Fibroblast of mammary gland (primary cell): ENCODE data around the gene TPSG1.

Source experiments
- DNase-seq: peaks from one replicate; pipeline ENCODE4 v3.0.0-alpha.2; 2010; ENCODE audit warnings: low read depth
- H3K4me3 ChIP-seq: 2 replicates; pipeline ENCODE4 v1.5.1; 2011; ENCODE audit warnings: low read depth, mild to moderate bottlenecking, low read length, moderate library complexity; ENCODE audit not compliant: control insufficient read depth
- CTCF ChIP-seq: conservative IDR thresholded peaks from 2 replicates; pipeline ENCODE4 v1.5.1; 2011; ENCODE audit warnings: low read depth, low read length, inconsistent platforms; ENCODE audit not compliant: control insufficient read depth, insufficient read depth

The TPSG1 gene

GRCh38 chr16:1181404-1182315, 43.4 kb downstream of the TPSG1 start:
- DNase-seq, result no peak
- no peak for TF ChIP-seq CTCF
- no peak overlapping the region for H3K4me3 ChIP-seq

DNA sequence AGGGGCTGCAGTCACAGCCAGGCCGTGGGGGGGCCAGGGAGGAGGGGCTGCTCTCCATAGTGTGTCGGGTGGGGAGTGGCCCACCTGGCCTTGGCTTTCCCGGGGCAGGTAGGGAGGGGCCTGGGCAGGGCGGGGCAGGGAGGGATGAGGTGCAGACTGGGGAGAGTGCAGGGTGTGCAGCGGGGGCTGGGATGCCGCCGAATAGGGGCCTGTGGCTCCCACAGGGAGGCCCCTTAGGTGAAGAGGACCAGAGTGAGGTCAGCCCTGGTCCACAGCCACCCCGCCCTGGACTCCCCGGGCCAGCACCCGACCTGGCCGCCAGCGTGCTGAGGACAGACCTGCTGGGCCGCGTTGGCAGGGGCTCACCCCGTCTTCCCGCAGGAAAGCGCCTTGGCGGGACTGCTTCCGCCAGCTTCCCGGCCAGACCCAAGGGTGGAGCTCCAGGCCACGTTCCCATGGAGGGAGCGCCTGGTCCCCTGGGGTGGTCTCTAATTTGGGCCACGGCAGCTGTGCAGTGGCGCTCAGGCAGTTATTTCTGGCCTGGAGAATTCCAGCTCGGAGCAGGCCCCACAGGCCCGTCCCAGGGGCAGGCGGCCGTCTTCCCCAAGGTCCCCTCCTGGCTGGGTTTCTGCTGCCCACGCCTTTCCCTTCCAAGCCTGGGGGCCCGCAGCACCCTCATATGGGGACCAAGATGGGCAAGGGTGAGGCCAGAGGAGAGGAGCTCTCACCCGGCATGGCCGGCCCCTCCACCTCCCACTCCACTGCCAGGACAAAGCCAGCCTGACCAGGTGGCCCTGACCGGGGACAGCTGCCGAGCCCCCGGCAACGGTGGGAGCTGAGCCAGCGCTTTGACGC, 44.3 kb downstream of the TPSG1 start:
- no peak overlapping the region for H3K4me3 ChIP-seq
- DNase-seq, result no peak
- TF ChIP-seq CTCF, result no peak

DNA sequence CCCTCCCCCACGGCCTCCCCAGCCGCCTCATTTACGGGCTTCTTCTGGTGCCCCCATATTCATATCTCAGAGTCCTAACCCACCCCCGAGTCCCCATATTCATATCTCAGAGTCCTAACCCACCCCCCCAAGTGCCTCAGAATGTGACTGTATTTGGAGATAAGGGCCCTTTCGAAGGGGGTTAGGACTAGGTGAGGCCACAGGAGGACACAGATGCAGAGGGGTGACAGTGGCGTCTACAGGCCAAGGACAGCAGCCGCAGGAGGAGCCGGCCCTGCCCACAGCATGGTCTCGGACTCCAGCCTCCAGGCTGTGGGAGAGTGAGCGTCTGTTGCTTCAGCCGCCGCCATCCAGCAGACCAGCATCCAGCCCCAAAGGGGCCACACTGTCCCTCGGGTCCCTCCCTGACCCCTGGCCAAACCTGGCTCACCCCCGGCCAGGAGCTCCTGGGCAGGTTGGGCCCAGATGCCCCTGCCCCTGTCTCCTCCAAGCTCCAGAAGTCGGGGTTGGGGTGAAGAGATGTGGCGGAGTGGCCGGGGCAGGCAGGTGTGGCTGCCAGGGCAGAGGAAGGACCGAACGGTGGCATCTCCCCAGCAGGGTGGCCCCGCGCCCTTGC, 46.7 kb downstream of the TPSG1 start:
- no peak for TF ChIP-seq CTCF
- H3K4me3 ChIP-seq, result no peak overlapping the region
- no peak for DNase-seq

DNA sequence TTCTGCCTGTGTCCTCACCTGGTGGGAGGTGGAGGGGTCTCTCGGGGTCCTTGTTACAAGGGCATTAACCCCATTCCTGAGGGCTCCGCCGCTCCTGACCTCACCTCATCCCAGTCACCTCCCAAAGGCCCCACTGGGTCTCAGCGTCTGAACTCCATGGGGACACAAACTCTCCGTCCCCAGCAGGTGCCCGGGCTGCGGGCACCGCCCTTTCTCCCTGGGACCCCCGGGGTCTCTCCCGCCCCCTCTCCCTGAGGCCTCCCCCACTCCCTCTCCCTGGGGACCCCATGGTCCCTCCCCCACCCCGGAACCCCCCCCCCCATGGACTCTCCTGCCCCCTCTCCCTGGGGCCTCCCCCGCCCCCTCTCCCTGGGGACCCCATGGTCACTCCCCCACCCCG, 47.3 kb downstream of the TPSG1 start:
- DNase-seq, result no peak
- no peak overlapping the region for H3K4me3 ChIP-seq

DNA sequence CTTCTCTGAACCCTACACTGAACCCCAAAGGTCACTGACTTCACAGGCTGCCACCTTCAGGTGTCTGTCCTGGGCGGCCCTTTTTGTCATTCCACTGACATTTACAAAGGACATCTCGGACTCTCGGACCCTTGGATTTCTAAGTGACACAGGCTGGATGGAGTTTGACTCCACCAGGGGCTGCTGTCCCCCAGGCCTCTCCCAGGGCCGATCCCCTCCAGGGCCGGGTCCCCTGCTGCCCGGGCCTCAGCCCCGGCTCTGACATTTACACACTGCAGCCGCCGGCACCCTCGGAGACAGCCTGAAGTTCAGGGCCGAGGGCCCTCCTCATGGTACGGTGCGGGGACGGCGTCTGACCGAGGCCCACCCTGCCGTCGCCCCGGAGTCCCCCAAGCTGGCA, 48.0 kb downstream of the TPSG1 start:
- no peak for DNase-seq
- no peak for TF ChIP-seq CTCF
- no peak overlapping the region for H3K4me3 ChIP-seq

More for the DNA sequence above, 47.3 kb downstream of the TPSG1 start:
- no peak for TF ChIP-seq CTCF

- DNase-seq, result no peak
- no peak overlapping the region for H3K4me3 ChIP-seq
- no peak for TF ChIP-seq CTCF
Observed at GRCh38 chr16:1176280-1176897, 48.7 kb downstream of the TPSG1 start.
